Stimulated activated CD4-positive, alpha-beta T cell treated with anti-CD3 and anti-CD28 coated beads, Interleukin-2, amount 100 ng/mL, for 48 hours (primary cell): Measurements from ENCODE around the gene APBB1IP.

ENCODE experiments used
- DNase-seq, 2 donors: peaks; one replicate each; pipeline ENCODE4 v3.0.0-alpha.2; 2020

The APBB1IP gene

GRCh38 chr10:26509307-26509706 lies 71.2 kb downstream of the APBB1IP start:
- DNase-seq = no peak

GRCh38 chr10:26513101-26513500 lies 75.0 kb downstream of the APBB1IP start:
- no peak for DNase-seq

- DNase-seq = no peak
These were observed 78.5 kb downstream of the APBB1IP start for GRCh38 chr10:26516540-26517101.

GRCh38 chr10:26517141-26517867 lies 79.2 kb downstream of the APBB1IP start:
- DNase-seq = no peak

- no peak for DNase-seq
These were observed 81.7 kb downstream of the APBB1IP start for GRCh38 chr10:26519803-26520202.

GRCh38 chr10:26520575-26520974 lies 82.4 kb downstream of the APBB1IP start:
- no peak for DNase-seq

- no peak for DNase-seq
These were observed 86.2 kb downstream of the APBB1IP start for GRCh38 chr10:26524161-26524896.

- no peak for DNase-seq
These were observed 87.4 kb downstream of the APBB1IP start for GRCh38 chr10:26525586-26525985.

- DNase-seq = no peak
These were observed 88.9 kb downstream of the APBB1IP start for GRCh38 chr10:26527018-26527417.

GRCh38 chr10:26528048-26528447 lies 89.9 kb downstream of the APBB1IP start:
- no peak for DNase-seq

- no peak for DNase-seq
These were observed 90.7 kb downstream of the APBB1IP start for GRCh38 chr10:26528715-26529393.

GRCh38 chr10:26534384-26534783 lies 96.2 kb downstream of the APBB1IP start:
- DNase-seq = no peak

- no peak for DNase-seq
These were observed 102.5 kb downstream of the APBB1IP start for GRCh38 chr10:26540601-26541000.

- DNase-seq = no peak
These were observed 105.6 kb downstream of the APBB1IP start for GRCh38 chr10:26543567-26544306.

GRCh38 chr10:26544932-26545331 lies 106.8 kb downstream of the APBB1IP start:
- DNase-seq = no peak

GRCh38 chr10:26550774-26551526 lies 112.8 kb downstream of the APBB1IP start:
- DNase-seq = no peak

GRCh38 chr10:26554246-26554645 lies 116.1 kb downstream of the APBB1IP start:
- DNase-seq = no peak

- DNase-seq = no peak
These were observed 117.7 kb downstream of the APBB1IP start for GRCh38 chr10:26555719-26556368.

GRCh38 chr10:26556748-26557640 lies 118.9 kb downstream of the APBB1IP start:
- no peak for DNase-seq

- DNase-seq = no peak
These were observed 119.5 kb downstream of the APBB1IP start for GRCh38 chr10:26557641-26558014.
